ENCODE data around the gene CTAGE6. TPM values are rescaled to one million over a fixed set of nuclear protein-coding genes. Genes with fewer than 3 reads are reported as not detected.
"Not testable (repeated sequence)": the region's sequence is repeated elsewhere in the genome, so short reads cannot be mapped to it uniquely, and the experiment has no call there.

CTAGE6 gene, protein sequence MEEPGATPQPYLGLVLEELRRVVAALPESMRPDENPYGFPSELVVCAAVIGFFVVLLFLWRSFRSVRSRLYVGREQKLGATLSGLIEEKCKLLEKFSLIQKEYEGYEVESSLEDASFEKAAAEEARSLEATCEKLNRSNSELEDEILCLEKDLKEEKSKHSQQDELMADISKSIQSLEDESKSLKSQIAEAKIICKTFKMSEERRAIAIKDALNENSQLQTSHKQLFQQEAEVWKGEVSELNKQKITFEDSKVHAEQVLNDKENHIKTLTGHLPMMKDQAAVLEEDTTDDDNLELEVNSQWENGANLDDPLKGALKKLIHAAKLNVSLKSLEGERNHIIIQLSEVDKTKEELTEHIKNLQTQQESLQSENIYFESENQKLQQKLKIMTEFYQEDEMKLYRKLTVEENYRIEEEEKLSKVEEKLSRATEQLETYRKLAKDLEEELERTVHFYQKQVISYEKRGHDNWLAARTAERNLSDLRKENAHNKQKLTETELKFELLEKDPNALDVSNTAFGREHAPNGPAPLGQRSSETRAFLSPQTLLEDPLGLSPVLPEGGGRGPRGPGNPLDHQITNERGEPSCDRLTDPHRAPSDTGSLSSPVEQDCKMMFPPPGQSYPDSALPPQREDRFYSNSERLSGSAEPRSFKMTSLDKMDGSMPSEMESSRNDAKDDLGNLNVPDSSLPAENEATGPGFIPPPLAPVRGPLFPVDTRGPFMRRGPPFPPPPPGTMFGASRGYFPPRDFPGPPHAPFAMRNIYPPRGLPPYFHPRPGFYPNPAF
- total RNA-seq = 0.72 TPM

DNA sequence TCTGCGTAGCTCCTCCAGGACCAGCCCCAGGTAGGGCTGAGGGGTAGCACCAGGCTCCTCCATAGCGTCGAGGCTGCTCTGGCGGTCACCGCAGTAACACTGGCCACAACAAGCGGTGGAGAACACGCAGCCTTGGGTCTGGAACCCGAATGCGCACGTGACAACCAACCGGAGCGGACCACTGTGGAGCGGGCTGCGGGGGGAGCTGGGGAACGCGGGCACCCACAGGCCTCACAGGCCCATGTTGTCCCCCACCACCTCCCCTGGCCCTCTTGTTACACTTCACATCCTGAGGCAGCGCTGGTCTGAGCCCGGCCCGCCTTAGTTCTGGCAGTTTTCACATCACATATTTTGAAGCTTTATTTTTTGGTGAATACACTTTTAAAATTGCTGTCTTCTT, at the start of gene CTAGE6:
Gene CTAGE6, minus strand, starts transcription at position 101 of the 400 bp plus-strand sequence. Its CDS starts 38 bp downstream, at position 63.
- not testable (repeated sequence) for DNase-seq

DNA sequence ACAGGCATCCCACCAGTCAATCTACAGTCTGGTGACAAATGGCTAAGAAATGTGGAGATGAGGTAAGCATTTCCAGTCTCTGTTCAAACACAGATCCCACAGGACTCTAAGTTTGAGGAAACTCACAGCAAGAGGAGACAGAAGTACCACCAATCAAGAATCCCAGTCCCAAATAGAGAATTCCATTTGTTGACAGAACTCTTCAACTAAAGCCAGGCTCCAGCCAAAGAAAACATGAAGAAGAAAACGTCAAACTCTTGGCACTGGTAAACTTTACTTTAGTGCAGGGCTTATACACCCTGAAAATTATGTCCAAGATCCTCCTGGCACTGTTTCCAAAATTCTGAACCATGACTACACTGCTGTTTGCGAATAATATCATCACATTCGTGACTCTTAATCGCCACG, 49.2 kb upstream of the CTAGE6 start:
- not testable (repeated sequence) for DNase-seq

DNA sequence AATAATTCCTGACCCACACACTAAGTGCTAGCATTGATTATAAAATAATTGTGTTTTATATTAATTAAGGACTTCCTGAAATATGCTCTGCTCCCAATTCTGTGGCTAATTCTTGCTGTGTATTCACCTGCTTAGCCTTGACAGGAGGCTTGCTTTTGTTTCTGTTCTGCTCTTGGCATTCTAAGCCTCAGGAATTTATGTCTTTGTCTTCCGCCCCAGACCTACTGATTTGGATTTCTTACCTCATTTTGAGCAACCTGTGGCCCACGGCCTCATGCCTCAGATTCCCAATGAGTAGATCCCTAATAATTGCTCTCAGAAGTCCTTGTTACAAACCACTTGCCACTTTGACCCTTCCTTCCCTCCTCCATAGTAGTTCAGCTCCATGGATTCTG, 40.4 kb upstream of the CTAGE6 start:
- not testable (repeated sequence) for DNase-seq

DNA sequence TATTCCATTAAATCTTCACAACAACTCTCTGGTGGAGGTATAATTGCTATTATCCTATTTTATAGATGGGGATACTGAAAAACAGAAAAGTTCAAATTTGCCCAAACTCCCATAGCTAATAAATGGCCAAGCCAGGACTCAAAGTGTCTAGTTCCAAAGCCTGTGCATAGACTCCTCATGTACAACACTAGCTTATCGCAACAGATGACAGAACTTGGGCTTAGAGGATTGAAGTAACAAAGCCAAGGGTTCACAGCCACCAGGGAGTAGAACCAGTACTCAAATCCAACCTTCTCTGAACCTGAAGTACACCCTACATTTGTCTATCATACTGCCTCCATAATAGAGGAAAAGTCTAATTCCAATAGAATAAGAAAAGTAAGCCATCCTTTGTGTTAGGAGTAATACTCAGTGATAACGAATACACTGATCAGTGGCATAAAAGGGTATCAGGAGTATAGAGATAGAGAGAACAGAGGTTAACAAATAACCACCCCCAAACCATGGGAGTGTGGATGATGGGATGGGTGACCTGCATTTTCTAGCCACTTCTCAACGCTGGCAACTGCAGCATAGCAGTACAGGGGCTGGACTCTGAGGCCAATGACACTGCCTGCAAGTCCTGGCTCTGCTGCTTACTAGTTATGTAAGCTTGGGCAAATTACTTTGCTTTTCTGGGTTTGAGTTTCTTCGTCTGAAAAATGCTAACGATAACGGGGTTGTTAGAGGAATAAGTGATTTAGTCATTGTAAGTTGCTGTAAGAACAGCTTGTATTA, 39.8 kb upstream of the CTAGE6 start:
- DNase-seq = not testable (repeated sequence)

DNA sequence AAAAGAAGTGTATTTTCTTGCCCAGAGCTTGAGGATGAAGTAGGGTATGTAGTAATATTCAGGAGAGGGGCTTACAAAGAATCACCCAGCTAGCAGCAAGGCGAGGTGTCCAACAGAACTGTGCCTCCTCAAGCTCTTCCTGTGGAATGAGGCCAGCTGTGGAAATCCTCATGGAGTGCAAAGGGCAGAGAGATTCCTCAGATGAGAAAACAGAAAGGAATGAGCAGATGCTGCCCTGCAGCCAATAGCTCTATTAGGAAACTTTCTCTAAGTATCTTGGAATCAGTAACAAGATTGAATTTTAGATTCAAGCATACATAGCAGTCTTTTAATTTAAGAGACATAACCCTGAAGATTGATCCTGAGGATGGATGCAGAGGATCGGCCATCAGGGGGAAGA, 38.2 kb upstream of the CTAGE6 start:
- DNase-seq = not testable (repeated sequence)

DNA sequence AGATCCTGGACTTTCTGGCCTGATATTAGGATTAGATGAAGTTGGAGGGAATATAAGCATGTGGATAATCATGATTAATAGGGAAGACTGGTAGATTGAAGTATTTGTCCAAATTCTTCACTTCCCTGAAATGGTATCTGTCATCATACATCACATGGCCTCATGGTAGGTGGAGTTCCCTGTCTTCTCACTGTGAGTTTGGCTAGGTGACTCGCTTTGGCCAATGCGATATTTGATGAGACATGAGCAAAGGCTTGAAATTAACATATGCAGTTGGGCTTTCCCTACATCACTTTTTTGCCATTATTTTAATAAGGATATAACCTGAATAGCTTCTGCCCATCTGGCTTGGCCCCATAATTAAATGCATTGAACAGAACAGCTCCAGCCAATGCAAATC, 35.1 kb upstream of the CTAGE6 start:
- not testable (repeated sequence) for DNase-seq

DNA sequence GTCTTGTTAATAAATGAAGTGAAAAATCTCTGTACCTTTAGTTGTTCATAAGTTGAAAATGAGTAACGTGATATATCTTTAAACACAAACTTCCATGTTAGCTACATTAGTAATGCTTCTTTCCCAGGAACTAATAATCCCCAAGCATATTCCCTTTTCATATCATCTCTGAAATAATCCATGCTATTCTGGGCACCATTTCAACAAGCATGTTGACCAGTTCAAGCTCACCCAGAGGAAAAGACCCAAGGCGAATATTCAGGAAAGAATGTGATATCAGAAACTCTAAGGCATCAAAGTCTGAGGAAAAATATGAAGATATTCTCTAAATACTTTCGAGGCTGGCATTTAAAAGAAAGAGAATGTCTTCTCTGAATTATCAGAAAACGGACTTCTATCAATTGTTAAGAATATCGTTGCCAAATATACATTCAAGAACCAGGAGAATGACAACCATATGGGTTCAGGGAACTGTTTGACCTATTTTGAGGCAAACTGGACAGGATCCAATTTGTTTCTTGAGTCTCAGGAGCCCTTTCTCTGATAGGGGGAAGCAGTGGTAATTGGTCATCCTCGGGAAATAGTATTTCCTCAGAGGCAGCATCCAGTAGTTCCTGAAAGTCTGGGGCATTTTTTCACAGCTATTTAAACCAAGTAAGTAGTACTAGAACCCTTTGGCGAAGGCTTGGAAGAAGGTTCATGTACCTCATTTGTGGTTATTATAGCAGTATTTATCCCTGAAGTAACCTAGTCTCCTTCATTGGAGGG, 28.1 kb upstream of the CTAGE6 start:
- not testable (repeated sequence) for DNase-seq

DNA sequence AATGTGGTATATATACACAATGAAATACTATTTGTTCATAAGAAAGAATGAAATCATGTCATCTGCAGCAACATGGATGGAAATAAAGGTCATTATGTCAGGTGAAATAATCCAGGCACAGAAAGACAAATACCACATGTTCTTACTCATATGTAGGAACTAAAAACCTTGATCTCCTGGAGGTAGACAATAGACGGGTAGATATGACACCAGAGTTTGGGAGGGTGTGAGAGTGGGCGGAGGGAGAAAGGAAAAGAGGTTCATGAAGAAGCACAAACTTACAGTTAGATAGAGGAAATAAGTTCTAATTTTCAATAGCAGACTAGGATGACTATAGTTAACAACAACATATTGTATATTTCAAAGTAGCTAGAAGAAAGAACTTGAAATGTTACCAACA, 22.1 kb upstream of the CTAGE6 start:
- DNase-seq = not testable (repeated sequence)

DNA sequence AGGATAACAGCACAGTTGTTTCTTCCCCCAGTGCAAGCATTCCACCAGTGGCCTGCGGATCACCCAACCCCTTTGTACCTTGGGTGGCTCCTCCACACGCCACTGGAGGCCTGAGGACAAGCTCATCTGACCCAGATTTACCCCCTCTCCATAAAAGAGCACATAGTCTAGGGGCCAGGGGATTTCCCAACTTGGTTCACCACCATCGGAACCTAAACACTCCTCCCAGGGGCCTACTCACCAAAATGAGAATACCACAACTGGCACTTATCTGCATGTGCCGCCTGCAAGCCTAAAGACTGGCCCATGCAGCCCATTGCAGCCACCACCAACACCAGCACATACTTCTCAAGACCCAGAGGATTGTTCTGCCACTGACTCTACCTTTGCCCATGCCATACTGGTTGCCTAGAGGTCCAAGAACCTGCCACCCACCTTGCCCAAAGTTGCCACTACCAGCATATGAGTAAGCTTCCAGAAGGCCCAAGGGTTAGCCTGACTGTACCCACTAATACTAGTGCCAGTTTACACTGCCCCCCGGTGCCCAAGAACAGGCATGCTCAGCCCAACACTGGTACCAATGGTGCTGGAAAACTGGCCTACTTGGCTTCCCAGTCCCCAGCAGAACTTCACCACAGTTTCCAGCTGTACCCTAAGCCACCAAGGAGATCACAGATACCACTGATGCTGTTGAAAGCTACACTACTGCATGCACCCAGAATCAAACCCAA, 15.4 kb upstream of the CTAGE6 start:
- not testable (repeated sequence) for DNase-seq

DNA sequence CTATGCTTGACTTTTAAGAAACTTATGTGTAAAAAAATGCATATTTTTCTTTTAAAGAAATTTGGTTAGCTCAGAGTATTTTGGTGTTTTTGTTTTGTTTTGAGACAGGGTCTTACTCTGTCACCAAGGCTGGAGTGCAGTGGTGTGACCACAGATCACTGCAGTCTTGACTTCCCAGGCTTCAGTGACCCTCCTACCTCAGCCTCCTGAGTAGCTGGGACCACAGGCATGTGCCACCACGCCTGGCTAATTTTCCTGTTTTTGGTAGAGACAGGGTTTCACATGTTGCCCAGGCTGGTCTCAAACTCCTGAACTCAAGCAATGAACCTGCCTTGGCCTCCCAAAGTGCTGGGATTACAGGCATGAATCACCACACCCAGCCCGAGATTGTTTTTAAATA, 10.0 kb upstream of the CTAGE6 start:
- not testable (repeated sequence) for DNase-seq

DNA sequence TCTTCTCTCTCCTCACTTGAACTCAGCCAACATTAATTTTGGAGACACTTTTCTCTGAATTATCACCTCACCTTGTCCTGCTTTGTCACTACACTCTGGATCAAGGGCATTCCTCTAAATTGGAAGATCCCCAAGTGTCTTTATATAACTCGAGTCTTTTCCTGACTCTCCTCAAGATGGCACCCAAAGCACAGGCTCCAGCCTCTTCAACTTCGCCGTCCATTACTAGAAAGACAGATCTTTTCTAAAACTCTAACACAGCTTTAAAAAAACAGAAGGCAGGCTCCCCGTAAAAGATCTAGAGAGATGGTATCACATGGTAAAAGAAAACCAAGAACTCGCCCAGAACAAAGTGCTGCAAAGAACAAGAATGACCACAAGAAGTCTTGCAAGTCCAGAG, 8.2 kb upstream of the CTAGE6 start:
- not testable (repeated sequence) for DNase-seq

DNA sequence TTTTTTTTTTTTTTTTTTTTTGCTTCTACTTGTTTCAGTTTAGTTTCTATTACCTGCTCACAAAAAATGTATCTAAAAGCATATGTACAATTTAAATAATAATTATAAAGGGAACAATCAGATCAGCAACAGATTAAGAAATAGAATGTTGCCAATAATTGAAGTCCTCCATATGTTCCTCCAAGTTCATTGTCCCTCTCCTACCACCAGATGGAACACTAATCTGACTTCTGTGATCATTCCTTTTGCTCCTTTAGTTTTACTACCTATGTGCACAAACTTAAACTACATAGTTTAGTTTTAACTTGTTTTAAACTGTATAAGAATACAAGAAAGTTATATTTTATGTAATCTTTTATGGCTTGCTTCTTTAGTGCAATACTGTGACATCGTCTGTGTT, 5.6 kb upstream of the CTAGE6 start:
- DNase-seq = not testable (repeated sequence)

DNA sequence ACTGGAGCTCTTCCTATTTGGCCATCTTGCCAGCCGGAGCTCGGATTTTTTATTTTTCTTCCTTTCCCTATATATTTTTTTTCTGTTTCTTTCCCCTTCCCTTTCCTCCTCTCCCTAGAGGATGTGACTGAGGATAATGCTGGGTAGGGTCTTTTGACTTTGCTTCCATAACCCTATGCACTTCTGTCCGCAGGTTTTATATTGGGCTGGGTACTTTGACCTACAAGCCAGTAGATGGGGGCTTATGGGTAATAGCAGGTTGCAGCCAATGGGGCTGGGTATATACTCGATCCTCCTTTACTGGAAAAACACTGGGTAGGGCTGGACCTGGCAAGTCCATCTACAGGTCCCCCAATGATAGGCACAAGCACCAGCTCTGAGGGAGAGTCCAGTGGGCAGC, 12.2 kb downstream of the CTAGE6 start:
- DNase-seq = not testable (repeated sequence)

DNA sequence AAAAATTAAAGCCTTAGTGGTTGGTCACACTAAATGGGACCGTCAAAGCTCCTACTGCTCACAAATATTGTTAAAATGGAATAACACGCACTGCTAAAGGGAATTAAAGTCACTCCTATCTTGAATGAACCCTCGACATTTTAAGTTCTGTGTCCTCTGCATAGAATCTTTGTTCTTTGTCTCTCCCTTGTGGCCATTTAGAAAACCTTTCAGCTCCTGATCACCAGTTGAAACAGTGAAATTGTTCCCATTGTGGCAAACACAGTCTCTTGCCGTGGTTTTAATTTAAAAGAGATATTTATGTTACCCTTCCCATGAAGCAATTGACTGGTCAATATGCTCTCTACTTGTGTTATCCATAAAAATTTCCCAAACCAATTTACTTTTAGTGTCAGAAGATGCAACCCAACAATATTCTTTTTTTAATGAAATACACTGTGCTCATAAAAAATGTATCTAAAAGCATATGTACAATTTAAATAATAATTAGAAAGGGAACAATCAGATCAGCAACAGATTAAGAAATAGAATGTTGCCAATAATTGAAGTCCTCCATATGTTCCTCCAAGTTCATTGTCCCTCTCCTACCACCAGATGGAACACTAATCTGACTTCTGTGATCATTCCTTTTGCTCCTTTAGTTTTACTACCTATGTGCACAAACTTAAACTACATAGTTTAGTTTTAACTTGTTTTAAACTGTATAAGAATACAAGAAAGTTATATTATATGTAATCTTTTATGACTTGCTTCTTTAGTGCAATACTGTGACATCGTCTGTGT, 20.3 kb downstream of the CTAGE6 start:
- DNase-seq = peak; percentile 64

DNA sequence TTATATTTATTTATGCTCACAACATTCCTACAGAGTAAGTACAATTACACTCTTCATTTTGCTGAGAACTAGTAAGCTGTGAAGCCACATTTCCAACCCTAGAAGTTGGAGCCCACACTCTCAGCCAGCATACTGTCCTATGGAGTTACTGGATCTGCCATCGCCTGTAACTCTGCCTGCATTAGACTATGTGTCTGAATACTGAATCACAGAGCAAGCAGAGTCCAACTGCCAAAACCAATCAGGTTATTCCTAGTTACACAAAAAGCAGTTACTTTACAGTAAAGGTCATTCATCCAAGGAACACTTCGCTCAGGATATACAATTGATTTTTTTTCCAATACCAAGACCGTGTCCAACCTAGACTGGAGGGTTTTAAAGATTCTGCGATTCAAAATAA, 21.5 kb downstream of the CTAGE6 start:
- DNase-seq = peak; percentile 8

DNA sequence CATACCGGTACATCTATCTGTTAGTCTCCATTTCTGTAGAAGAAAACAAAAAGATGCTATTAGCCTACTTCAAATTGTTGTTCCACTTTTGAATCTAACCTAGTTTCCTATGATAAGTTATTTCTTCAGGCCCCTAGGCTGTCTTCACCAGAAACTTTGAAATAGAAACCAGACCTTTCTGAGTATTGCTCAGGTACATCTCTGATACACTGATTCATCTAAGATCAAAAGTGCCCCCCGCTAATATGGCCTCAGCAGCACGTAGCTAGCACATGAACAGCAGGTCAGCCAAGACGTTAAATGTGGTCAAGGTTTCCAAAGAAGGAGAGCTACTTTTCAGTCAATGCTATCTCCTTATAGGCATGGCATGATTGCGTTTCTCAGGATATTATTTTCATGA, 23.6 kb downstream of the CTAGE6 start:
- no peak for DNase-seq

DNA sequence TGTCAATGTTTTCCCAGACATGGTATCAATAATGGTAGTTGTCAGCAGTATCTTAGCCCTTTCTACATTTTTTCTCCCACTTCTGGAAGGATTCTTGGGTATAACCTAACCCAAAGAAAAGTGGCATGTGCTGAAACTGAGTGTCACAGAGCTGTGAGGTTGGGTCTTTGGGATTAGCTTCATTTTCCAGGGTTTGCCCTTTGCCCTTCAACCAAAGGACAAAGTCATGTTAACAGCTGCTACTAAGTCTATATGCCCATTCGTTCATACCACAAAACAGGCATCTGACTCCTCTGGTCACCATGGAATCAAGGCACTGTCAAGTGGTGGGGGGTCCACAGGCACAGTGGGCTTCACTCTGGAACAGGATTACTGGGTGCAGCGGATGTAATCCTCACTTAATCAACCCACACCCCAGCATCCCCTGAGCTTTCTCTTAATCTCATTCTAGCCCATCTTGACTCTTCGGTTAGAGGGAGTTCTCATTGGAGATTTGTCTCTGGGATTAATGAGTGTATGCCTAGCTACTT, 29.1 kb downstream of the CTAGE6 start:
- no peak for DNase-seq

DNA sequence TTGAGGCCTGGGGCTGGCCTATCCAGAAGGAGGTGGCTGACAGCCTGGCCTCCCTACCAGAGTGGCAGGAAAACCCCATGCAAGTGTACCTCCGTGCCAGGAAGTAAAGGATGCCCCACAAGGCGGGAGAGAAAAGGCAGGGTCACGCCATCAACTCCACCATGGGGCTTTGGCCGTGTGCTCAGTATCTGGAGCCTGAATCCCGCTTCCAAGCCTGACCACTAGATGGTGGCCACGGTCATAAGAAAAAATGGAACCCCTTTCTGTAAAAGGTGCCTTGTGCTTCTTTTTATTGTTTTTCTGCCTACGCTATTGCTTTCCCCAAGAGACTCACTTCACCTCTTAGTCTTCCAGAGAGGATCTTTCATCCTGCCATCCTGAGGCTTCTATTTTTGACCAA, 29.9 kb downstream of the CTAGE6 start:
- DNase-seq = not testable (repeated sequence)

DNA sequence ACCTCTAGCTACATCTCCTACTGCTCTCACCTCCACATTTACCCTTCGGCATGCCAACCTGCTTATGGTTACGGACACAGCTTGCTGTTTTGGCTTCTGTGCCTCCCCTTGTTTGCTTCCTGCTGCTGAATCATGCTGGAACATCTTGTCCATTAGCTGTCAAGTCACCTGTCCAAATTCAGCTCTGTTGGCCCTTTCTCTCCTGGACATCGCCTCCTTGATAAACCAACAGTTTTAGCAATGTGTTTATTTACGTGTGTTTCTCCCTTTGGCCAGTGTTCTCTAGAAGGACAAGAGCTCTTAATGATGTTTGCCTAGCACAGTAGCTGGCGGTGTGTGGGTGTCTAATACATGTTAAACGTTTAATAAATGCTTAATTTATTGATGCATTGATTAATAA, 31.4 kb downstream of the CTAGE6 start:
- not testable (repeated sequence) for DNase-seq

DNA sequence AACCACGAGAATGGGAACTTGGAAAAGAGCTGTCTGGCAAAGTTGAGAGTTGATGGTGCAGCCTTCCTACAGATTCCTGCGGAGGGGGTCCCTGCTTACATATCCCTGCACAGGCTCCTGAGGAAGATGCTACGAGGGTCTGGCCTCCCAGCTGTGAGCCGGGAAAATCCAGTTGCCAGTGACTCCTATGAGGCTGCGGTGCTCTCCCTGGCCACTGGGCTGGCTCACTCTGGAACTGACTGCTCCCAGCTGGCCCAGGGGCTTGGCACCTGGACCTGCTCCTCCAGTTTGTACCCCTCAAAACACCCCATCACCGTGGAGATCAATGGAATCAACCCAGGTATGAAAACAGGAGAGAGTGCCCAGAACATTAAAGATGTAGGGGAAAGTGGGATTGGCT, 37.2 kb downstream of the CTAGE6 start:
- DNase-seq = not testable (repeated sequence)
